Activated CD4-positive, CD25-positive, alpha-beta regulatory T cell treated with anti-CD3 and anti-CD28 coated beads, Interleukin-2, amount 50 U/mL, for 16 hours (primary cell): ENCODE data around the gene MACO1.

ENCODE experiments used
- DNase-seq: peaks from one replicate; pipeline ENCODE4 v3.0.0-alpha.2; 2020; ENCODE audit warnings: low read depth, low spot score

The MACO1 gene

DNA sequence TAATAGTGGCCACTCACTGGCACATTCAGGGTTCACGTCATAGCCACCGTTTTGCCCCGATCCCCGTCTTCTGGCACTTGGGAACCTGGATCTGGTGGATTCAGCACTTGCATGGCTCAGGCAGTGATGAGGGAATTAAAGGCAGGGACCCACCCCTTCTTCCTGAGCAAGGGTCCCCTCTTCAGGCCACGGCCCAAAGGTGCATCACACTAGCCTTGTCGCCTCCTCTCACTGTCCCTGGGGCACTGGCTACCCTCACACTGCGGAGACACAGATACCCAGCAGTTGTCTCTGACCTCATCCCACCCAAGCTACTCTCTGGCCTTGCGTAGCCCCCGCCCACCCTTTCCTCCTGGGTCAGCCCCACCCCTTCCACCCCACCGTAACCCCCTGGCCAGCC lies 92.8 kb downstream of the MACO1 start:
- no peak for DNase-seq

DNA sequence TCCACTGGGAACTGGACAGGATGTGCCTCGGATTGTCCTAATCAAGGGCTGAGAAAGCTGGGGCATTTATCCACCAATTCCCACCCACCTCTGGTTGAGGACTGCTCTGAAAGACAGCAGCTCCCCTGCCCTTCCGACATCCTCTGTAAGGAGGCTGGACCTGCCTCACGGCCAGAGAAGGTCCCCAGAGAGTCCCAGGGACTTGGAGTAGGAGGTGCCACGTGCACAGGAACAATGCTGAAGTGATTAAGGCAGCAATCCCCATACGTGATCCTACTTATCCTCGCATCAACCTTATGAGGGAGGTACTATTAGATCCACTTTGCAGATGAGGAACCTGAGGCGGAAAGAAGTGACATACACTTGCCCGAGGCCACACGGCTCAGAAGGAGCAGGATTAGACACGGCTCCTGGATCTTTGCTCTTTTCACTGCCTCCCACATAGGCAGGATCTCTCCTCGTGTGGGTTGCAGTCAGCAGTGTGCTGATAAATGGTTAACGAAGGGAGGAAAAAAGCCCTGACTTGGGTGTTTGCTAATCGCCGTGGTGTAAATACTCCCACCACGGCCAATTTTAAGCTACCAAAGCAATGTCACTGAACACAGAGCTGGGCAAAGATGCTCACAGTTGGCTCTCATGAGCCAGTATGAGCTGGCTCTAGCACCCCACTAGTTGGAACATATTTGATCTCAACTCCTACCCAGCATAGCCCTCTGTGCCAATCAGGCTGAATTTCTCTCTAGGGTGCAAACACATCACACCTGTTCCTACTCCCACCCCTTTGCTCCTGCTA lies 94.1 kb downstream of the MACO1 start:
- DNase-seq = no peak

DNA sequence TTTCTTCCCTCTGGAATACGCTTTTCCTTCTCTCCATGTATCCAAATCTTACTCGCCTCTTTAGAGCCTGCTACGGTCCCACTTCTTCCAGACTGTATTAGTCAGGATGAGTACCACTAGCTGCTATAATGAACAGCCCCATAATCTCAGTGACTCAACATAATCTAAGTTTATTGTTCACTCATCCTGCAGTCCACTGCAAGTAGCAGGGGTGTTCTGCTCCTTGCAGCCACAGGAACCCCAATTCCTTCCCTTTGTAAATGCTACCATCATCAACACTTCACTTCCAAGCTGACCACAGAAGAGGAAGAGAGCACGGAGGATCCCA lies 94.6 kb downstream of the MACO1 start:
- DNase-seq = no peak

DNA sequence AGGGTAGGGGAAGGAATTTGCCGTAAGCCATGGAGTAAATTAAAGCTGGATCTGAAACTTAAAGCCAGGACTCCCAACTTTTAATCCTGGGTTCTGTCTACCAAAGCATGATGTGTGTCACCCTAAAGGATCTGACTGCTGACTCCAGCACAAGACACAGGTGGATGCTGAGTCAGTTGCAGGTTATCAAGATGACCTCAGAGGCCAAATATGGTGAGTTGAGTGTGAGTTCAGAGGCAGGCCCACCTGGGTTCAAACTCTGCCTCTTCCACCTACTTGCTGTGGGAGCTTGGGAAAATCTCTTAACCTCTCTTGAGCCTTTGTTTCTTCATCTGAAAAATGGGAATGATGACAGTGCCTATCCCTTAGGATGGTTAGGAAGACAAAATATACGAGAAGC lies 96.1 kb downstream of the MACO1 start:
- DNase-seq = no peak

DNA sequence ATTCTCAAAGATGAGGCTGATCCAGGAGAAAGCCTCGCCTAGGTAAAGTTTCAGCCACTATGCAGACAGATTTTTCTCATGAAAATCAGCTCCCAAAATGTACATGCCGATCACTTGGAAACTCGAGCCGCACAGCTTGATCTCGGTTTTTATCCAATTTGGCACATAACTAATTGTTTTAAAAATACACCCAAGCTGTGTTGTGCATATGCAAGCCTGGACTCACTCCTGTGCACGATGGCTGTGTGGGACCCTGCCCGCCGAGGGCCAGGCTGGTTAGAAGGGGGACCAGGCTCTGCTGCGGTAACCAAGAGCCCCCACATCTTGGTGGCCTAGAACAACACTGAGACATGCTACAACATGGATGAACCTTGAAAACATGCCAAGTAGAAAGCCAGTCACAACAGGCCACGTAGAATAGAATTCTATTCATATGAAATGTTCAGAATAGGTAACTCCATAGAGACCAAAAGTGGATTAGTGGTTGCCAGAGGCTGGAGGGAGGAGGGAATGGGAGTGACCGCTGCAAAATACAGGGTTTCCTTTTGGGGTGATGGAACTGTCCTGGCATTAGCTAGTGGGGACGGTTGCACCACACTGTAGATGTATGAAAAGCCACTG lies 96.6 kb downstream of the MACO1 start:
- DNase-seq = no peak

DNA sequence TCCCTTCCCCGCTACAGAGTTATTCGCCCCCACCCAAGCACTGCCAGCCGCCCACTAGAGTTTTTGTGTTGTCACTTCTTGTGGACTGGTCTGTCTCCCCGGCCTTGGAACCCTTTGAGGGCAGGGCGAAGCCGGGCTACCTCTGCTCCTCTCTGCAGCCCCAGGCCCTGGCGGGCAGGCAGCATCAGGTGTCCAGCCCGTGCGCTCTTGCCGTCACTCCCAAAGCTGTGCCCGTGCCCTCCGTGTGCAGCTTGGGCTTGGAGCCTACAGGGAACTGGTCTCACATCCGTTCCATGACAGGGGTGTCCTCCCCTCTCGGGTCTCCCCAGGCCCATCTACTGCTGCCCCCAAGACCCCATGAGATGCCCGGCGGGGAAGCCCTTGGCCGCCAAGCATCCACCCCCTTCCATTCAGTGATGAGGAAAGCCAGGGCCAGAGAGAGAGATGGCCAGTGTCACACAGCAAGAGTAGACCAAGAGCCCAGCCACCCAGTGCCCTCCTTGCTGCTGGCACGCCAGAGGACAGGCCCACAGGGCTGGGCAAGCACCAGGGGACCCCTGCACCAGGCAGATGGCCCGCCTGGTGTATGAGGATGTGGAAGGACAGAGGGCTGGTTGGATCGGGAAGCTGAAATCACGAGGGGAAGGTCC lies 97.4 kb downstream of the MACO1 start:
- DNase-seq = no peak

DNA sequence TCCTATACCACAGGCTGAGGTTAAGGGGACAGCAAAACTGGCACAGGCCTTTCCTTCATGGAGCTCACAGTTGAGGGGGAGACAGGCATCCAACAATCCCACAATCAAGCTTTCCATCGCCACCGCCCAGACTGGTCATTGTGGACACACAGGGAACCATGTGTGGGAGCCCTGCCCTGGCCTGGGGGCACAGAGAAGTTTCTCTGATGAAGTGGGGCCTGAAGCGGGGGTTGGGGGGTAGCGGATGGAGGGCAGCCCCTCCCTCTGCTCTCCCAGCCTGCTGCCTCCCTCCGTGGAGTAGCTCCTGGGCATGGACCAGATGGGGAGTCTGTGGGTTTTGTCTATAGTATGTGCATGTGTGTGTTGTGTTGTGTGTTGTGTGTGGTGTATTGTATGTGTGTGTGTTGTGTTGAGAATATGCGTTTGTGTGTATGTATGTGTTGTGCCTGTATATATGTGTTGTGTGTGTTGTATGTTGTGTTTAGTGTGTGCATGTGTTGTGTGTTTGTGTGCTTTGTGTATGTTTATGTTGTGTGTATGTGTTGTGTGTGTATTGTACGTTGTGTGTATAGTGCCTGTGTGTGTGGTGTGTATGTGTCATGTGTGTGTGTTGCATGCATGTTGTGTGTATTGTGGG lies 98.3 kb downstream of the MACO1 start:
- no peak for DNase-seq

DNA sequence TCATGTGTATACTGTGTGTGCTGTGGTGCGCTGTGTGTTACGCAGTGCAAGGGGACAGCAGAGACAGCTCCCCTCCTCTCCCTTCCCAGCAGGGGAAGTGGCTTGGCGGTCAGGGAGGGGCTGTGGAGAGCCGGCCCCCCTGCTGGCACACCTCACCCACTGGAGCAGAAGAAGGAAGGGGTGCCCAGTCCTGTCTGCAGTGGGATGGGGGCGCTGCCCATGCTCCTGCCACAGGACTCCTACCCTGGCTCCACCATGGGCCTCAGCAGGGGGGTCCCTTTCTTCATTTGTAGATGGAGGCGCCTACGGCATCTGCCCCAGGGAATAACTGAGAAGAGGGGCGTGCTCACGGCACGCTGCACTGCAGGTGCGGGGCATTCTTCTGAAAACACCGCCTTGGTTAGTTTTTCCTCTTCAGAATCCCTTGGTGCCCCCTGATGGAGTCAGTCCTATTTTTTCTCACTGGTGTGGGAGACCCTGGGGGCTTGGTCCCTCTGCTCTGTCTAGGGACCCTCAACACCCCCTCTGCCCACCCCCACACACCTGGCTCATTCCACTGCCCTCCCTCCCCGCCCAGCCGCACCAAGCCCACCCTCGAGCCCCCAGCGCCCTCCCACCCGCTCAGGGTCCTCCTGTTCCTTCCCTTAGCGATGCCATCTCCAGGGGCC lies 99.0 kb downstream of the MACO1 start:
- no peak for DNase-seq

DNA sequence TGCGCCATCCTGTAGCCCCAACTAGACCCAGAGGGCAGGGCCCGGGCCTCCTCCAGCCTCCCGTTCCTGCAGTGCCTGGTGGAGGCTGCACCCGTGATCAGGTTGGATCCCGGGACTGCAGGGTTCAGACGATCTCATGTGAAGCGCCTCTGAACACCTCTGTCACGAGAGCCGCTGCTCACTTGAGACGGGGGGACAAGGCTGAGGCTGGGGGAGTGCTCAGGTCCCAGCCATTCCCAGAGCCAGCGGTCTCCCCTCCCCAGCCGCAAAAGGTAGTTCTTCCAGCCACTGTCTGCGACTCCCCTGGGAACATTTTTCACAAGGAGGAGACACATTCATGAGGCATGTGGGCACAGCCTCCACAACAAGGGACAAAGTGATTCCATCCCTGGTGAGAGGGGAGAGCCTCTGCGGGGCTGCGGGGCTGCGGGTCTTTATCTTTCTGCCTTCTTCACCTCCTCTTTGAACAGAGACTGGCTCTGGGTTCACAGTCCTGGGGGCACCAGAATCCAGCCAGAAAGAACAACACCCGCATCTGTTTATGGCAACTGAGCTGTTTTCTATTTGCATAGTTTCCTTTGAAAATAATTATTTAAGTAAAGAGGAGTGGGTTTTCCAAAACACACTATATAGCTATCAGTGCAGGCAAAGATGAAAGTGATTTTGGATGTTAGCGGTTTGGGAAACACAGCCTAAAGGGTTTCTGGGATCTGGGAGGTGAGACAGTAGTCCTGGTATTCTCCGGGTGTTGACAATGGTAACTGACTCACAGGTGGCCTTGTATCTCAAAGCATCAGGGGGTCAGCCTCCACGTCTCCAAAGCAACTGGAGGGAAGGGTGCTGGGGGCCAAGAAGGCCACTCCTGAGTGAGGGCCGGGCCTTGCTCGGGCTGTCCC lies 99.7 kb downstream of the MACO1 start:
- DNase-seq = no peak

DNA sequence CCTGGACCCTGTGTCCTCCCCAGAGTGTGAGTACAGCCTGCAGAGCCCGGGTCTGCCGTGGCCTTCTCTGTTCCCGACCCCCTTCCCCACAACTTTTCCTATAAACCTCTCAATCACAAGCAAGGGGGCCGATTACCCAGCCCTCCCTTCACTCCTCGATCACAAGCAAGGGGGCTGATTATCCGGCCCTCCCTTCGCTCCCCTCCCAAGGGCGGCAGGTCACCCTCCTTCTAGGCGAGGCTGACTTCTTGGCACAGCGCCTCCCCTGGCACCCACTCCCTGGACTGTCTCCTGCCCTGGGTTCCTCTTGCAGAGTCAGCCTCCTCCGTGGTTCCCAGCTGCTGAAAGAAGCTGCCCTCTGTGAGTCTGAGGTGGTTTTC lies 100.4 kb downstream of the MACO1 start:
- no peak for DNase-seq

DNA sequence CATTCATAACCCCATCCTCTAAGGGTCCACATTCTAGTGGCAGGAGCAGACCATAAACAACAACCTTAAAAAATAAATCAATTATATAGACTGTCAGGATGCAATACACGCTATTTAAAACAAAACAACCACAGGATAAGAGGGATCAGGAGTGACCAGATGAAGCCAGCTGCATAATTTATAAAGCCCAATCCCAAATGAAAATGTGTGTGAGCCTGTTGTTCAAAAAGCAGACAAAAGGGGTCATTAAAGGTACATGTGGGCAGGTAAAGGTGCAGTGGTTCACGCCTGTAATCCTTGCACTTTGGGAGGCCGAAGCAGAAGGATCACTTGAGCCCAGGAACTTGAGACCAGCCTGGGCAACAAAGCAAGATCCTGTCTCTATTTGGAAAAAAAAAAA lies 102.3 kb downstream of the MACO1 start:
- no peak for DNase-seq

DNA sequence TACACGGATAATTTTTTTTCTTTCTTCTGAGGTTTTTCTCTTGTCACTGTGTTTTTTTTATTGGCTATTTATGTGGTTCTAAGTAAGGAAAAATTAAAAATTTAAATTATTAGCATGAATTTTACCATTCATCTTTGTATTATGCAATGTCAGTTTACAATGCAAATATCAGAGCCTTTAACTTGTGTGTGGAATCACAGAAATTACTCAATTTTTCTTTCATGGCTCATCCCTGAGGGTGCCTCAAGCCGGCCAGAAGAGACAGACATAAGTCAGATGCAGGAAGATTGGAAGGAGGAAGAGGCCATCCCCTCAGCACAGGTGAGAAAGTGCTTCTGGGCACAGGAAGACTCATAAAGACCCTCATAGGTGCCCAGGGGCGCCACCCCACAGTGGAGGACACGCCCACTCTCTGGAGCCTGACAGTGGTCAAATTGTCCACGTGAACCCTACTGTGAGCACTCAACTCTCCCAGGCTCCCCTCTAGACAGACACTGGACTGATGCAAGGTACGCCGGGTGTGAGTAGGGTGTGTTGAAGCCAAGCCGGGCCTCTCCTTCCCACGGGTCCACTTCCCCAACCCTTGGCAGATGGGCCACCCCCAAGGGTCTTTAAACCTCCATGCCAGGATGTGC lies 103.2 kb downstream of the MACO1 start:
- no peak for DNase-seq

DNA sequence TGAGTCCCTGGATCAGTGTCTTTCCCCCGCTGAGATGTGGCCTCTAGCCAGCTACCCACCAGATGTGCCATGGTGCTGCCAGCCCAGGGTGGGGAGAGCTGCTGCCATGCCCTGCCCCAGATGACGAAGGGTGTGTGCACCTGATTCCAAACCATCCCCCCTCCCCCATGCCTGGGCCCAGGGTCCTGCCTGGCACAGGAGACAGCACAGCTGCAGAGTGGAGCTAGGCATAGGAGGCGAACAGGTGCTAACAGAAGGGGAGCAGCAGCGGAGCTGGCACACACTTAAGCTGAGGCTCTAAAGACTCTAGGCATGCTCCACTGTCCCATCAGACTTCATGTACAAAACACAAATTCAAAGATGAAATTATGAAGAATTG lies 103.7 kb downstream of the MACO1 start:
- no peak for DNase-seq

DNA sequence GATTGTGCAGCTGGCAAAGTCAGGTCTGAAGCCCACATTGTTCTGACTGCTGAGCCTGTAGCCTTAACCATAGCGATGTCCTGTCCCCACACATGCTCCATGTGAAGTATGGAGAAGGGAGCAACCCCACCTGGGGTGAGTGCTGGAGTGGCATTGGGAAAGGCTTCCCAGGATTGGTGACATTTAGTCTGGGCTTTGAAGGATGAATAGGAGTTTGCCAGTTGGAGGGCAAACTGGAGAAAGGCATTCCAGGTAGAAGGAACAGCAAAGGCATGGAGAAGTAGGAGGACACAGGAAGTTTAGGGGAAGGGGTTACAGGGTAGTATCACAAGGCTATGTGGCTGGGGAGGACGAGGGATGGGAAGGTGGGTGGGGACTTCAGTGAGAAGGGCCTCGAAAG lies 105.4 kb downstream of the MACO1 start:
- no peak for DNase-seq

DNA sequence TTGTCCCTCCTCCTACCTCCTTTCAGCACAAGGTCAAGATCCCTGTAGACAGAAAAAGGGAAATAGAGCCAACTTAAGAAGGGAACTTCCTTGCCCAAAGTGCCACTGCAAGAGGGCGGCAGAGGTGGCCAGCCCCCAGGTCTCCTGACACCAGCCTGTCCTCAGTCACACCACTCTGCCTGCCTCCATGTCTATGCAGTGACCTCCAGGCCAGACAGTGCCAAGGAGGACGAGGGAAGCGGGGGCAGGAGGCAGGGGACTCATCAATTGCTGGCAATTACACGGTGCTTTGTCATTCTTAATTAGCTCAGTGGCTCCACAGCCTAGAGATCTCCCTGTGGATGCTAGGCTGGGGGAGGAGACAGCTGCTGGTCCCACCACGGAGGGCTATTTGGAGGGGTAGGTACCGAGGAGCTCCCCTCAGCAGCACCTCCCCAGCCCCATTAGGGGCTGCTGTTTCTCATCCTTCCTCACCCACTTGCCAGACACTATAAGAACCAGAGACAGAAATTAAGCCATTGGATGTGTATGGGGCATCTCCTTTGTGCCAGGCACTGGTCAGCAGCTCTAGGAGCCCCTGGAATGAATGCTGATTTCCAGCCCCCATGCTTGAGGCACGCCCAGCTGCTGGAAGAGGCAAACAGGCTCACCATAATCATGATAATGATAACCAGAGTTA lies 106.6 kb downstream of the MACO1 start:
- no peak for DNase-seq

DNA sequence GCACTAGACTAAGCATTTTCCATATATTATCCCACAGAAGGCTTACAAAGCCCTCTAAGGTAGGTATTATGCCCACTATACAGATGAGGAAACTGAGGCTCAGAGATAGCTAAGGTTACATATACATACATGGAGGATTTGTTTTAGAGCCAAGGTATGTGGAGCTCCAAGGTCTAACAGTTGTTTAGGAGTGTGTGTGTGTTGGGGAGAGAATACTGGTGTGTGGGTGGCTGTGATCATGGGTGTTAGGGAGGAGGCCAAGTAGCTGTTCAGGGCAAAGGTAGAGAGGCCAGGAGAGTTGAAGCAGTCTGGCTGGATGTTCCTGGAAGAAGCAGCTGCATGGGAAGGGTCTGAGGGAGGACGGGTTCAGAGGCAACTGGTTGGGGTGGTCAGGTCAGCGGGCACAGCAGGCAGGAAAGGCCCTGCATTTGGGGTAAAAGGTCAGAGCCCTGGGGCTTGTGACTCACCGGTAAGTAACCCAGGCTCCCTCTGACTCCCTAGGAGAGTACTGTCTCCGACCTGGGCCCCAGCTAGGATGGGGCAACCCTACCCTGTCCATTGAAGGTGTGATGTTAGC lies 107.6 kb downstream of the MACO1 start:
- DNase-seq = no peak

DNA sequence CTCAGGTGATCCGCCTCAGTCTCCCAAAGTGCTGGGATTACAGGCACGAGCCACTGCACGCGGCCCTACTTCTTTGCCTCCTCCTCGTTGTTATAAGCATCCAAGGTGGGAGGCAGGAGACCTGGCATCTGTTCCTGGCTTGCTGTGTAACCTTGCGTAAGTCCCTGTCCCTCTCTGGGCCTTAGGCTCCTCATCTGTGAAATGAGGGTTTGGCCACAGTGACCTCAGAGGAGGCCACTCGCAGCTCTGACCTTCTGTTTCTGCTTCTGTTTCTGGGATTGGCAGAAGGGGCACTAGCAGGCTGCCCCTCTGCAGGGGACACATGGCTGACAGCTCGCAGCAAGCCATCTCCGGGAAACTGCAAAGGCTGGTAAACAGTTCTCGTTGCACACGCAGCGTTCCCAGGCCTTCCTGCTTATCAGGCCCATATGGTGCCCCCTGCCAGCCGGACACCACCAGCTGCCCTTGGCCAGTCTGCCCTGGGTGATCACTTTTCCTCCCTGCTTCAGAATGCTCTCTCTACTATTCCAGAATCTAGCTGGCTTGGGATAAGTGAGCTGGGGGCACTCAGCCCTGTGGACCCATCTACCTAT lies 110.1 kb downstream of the MACO1 start:
- no peak for DNase-seq

DNA sequence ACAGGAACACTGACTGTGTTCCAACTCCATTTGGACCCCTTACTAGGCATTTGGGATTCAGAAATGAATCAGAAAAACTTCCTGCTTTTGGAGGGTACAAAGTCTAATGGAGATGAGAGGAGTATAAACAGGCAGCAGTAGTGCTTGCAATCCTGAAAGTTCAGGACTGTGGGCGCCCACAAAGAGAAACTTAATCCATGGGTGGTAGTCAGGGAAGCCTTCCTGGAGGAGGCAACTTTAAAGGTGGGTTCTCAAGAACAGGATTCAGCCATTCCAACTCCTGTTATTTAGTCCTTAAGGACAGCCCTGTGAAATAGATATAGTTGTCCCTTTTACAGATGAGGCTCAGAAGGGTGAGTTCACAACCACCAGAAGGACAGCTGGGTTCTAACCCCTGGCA lies 110.7 kb downstream of the MACO1 start:
- DNase-seq = no peak

DNA sequence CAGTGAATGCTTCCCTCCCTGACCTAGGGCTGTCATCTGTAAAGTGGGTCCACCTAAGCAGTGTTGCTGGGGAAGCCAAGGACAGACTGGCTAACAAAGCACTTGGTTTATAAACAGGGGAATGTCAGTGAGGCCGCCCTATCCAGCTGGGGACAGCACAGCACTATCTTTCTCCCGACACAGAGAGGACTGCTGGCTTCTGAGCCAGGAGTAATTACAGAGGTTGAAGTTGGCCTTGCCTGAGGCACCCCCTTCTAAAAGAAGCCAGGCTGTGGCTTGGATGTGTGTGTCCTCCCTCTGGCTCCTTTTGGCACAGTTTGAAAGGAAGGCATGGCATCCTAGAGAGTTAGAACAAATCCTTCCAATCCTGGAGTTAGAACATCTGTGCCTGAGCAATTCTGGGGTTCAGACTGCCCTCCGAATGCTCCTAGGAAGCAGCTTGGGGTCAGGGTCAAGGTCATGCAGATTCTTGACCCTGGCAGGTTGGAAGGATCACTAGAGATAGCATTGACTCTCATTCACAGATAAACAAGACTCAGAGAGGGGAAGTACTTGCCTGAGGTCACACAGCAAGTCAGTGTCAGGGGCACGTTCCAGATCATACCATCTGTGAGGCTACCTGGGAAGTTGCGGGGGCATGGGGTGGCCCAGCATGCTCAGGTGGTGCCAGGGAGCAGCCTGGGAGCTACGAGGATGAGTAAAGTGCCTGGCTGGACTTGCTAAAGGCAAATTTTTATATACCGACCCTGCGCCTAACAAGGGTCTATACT lies 111.4 kb downstream of the MACO1 start:
- DNase-seq = no peak
